Lung (tissue), 12 donors: ENCODE results near the gene MAP2K7. TPM values are rescaled to one million over a fixed set of nuclear protein-coding genes. Genes with fewer than 3 reads are reported as not detected.
"Not testable (repeated sequence)": the region's sequence is repeated elsewhere in the genome, so short reads cannot be mapped to it uniquely, and the experiment has no call there.

Experiments
- ATAC-seq: fragments of 200-7000 bp; cut with Tn5 transposase; one replicate; pipeline ENCODE4 v1.9.1; 2020; ENCODE audit warnings: moderate number of reproducible peaks; ENCODE audit not compliant: insufficient read depth, low FRiP score
- DNase-seq, 3 donors: peaks; one replicate each; pipeline ENCODE4 v3.0.0-alpha.2; 2013 to 2017
- H3K27ac ChIP-seq, 2 donors: one replicate each; pipeline ENCODE4 v1.5.1; 2013; ENCODE audit warnings: mild to moderate bottlenecking in 2 of 2, moderate library complexity in 2 of 2, control low read depth in 1 of 2, inconsistent platforms in 1 of 2, low read depth in 1 of 2, low read length in 1 of 2
- H3K27me3 ChIP-seq, 3 donors: one replicate each; pipeline ENCODE4 v1.5.1; 2013; ENCODE audit warnings: low read length in 2 of 3; ENCODE audit not compliant: control insufficient read depth in 3 of 3, insufficient read depth in 3 of 3
- H3K36me3 ChIP-seq, 4 donors: one replicate each; pipeline ENCODE4 v1.5.1; 2013; ENCODE audit warnings: low read length in 4 of 4, mild to moderate bottlenecking in 1 of 4, moderate library complexity in 1 of 4; ENCODE audit not compliant: control insufficient read depth in 4 of 4, insufficient read depth in 4 of 4
- H3K4me1 ChIP-seq, 5 donors: one replicate each; pipeline ENCODE4 v1.5.1; 2013; ENCODE audit warnings: low read length in 5 of 5, mild to moderate bottlenecking in 2 of 5, moderate library complexity in 1 of 5; ENCODE audit not compliant: control insufficient read depth in 5 of 5, insufficient read depth in 5 of 5
- H3K4me3 ChIP-seq: one replicate; pipeline ENCODE4 v1.5.1; 2013; ENCODE audit warnings: mild to moderate bottlenecking, control low read depth, moderate library complexity
- H3K9ac ChIP-seq, 2 donors: one replicate each; pipeline ENCODE4 v1.5.1; 2013; ENCODE audit warnings: low read length in 2 of 2, control low read depth in 1 of 2; ENCODE audit not compliant: insufficient read depth in 1 of 2
- H3K9me3 ChIP-seq, 4 donors: one replicate each; pipeline ENCODE4 v1.5.1; 2013; ENCODE audit warnings: low read length in 3 of 4, mild to moderate bottlenecking in 1 of 4, moderate library complexity in 1 of 4; ENCODE audit not compliant: control insufficient read depth in 4 of 4, insufficient read depth in 3 of 4
- CTCF ChIP-seq: IDR thresholded peaks from 2 replicates; pipeline ENCODE4 v1.5.1; 2012; ENCODE audit warnings: mild to moderate bottlenecking; ENCODE audit errors: control extremely low read depth, extremely low read depth
- WGBS, 2 donors: extraction: QIAGEN DNeasy Blood & Tissue Kit; methylation state at CpG; one replicate each; pipeline ENCODE4 v1.1.7; 2013; 5-methylcytosine and 5-hydroxymethylcytosine counted together
- polyA plus RNA-seq, 2 donors: library from polyadenylated mRNA; stranded (reverse); fragments of 200-250 nt; gene quantifications; one replicate each; pipeline ENCODE4 v1.2.1, GENCODE V29; 2013
- total RNA-seq, 2 donors: library from RNA; depleted of rRNA in 1 of 2; stranded (reverse); fragments of >200 nt in 1 of 2; gene quantifications; one replicate each; pipeline ENCODE4 v1.2.1, GENCODE V29; 2014 to 2021
- donor health status: control.
- donor health status: control.
- donor health status: Bipolar disorder and iron deficiency.
- donor health status: healthy.
- donor health status: DM: yes; HTN: yes; CAD: no.

The MAP2K7 gene
- total and polyA plus RNA-seq, 4 donors, result 17.8 to 41.7 (median 23.4) TPM

DNA sequence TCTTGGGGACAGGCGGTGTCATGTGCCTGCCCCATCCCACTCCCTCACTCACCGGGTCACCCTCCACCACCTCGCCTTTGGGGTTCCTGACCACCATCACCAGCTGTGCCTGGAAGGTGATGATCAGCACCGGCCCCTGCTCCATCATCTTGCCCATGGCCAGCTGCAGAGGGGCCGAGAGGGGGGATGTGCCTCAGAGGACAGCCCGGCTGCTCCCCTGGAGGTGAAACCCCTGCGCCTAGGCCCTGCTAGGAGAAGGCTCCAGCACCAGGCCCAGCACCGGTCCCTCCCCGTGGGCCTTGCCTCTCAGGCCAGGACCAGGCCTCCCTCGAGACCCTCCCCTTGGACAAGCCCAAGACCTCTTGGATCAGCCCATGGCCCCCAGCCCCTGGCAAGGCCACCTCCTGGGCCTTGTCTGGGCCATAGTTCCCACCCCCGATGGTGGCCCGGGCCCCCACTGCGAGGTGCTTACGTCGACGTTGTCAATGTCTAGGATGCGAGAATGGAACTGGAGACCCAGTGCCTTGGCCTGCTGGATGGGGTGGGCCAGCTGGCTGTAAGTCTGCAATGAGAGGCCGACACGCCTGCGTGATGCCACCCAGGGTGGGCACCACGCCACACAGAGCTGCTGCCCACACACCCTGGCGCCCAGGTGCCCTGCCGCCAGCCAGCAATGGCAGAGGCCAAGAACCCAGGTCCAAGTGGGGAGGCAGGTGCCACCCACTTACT, 24.1 kb downstream of the MAP2K7 start:
- DNase-seq, result no peak
- no peak for ATAC-seq
- WGBS, 2 donors, result 88 to 94% methylated on average over 23 of the region's 23 CpGs
- H3K36me3 ChIP-seq, result peaks cover 3 to 33% (median 13%) of the 10 kb centered on the region in 4 donors
- H3K27me3 ChIP-seq, result no peaks in the 10 kb centered on the region
- no peaks in the 10 kb centered on the region for H3K9me3 ChIP-seq
- H3K27ac ChIP-seq, result peak overlapping the region in 1 of 2 donors; percentile 18
- peaks cover 0 to 23% (median 9%) of the 10 kb centered on the region in 5 donors for H3K4me1 ChIP-seq
- no peak overlapping the region for H3K9ac ChIP-seq
- no peak for TF ChIP-seq CTCF
- no peak overlapping the region for H3K4me3 ChIP-seq

DNA sequence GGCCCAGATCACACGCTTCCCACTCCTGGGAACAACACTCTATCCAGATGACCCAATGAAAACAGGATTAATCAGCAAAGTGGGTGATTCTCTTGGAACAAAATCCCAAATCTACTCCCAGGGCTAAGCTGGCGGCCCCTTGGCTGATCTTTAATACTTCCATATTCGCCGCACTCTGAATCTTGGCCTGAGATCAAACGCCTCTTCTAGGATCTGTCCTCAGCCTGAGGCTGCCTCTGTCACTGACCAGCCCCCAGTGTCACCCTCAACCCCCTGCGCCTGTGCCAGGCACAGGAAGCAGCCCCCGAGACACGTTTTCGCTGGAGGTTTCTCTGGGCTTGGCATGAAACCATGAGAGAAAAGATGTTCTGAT, 24.6 kb downstream of the MAP2K7 start:
- no peak for TF ChIP-seq CTCF
- peaks cover 3 to 33% (median 16%) of the 10 kb centered on the region in 4 donors for H3K36me3 ChIP-seq
- no peaks in the 10 kb centered on the region for H3K9me3 ChIP-seq
- no peak for ATAC-seq
- no peak overlapping the region for H3K4me3 ChIP-seq
- WGBS, 2 donors, result 74 to 87% methylated on average over 9 of the region's 9 CpGs
- no peak overlapping the region for H3K9ac ChIP-seq
- no peaks in the 10 kb centered on the region for H3K27me3 ChIP-seq
- peak overlapping the region in 1 of 2 donors; percentile 35 for H3K27ac ChIP-seq
- peaks cover 0 to 23% (median 9%) of the 10 kb centered on the region in 5 donors for H3K4me1 ChIP-seq
- peak; percentile 52 to 69 (median 64) for DNase-seq

DNA sequence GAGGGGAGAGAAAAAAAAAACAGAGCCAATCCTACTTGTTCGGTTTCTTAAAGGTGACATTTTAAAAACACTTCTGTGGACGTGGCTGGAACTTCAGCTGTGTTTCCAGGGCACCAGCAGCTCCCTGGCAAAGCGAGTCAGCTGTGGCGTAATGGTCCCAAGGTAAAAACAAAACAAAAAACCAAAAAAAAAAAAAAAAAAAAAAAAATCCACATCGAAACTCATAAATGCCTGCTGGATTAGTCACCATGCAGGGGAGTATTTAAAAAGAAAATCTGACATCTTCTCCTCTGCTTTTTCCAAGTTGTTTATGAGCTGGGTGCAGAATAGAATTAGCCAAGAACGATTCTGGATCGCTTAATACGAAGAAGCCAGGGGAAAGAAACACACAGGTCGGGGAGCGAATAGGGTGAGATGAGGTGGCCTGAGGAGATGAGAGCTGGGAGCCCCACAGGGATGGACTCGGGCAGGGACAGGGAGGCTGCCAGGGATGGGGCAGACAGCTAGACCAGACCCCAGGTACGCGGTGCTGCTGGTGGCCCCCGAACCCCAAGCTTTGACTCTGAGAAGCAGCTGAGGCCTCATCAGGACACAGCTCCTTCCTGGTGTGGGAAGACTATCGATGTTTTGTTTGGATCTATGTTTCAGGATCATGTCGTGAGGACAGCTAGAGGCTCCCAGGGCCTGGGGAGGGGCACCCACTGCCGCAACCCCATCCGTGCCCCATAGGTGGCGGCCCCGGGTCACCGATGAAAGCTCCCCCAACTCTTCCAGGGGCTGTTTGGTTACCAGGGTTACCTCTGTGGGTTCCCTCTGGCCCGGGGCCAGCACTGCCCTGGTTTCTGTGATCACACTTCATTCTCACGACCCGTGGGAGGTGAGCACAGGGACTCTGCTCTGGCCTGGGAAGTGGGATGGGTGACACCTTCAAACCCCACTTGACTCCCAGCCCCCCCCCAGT, 25.3 kb downstream of the MAP2K7 start:
- H3K9ac ChIP-seq, result no peak overlapping the region
- no peaks in the 10 kb centered on the region for H3K27me3 ChIP-seq
- peaks cover 5 to 40% (median 22%) of the 10 kb centered on the region in 4 donors for H3K36me3 ChIP-seq
- H3K4me1 ChIP-seq, result peaks cover 0 to 23% (median 9%) of the 10 kb centered on the region in 5 donors
- H3K9me3 ChIP-seq, result no peaks in the 10 kb centered on the region
- ATAC-seq (no peak), DNase-seq (peak in 2 of 3 donors; percentile 45 to 64)
- TF ChIP-seq CTCF, result no peak
- 61 to 65% methylated on average over 24 of the region's 24 CpGs for WGBS, 2 donors
- peak overlapping the region; percentile 17 to 41 for H3K27ac ChIP-seq
- no peak overlapping the region for H3K4me3 ChIP-seq

DNA sequence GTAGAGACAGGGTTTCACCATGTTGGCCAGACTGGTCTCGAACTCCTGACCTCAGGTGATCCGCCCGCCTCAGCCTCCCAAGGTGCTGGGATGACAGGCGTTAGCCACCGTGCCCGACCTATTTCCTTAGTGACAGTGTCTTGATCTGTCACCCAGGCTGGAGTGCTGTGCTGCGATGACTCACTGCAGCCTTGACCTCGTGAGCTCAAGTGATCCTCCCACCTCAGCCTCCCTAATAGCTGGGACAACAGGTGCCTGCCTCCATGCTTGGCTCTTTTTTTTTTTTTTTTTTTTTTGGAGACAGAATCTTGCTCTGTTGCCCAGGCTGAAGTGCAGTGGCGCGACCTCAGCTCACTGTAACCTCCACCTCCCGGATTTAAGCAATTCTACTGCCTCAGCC, 26.4 kb downstream of the MAP2K7 start:
- not testable (repeated sequence) for DNase-seq, ATAC-seq, H3K27me3 ChIP-seq, H3K9me3 ChIP-seq, H3K9ac ChIP-seq, H3K27ac ChIP-seq, H3K4me3 ChIP-seq
- Histone ChIP-seq H3K36me3 (peaks cover 9 to 50% (median 23%) of the 10 kb centered on the region in 4 donors), H3K4me1 (peaks cover 0 to 23% (median 4%) of the 10 kb centered on the region in 5 donors)
- WGBS, 2 donors, result 85 to 87% methylated on average over 11 of the region's 11 CpGs
